SJSA1 (cell line): Measurements from ENCODE around the gene TBCD. TPM values are rescaled to one million over a fixed set of nuclear protein-coding genes. Genes with fewer than 3 reads are reported as not detected.
A peak's percentile ranks its signal among the peaks of the same experiment; 100 is the strongest.

Source experiments
- DNase-seq, 2 experiments: peaks; one replicate each; pipeline ENCODE4 v3.0.0-alpha.2; 2015 to 2020; ENCODE audit warnings: low spot score in 2 of 2, low read depth in 1 of 2
- H3K27ac ChIP-seq: fragments of 250-450 bp; sonication (Bioruptor Pico); 2 replicates; pipeline ENCODE4 v1.5.1; 2020; ENCODE audit warnings: mild to moderate bottlenecking, moderate library complexity
- H3K27me3 ChIP-seq: fragments of 250-450 bp; sonication (Bioruptor Pico); replicated peaks from 2 replicates; pipeline ENCODE4 v1.5.1; 2020; ENCODE audit warnings: mild to moderate bottlenecking, moderate library complexity
- H3K36me3 ChIP-seq: fragments of 250-450 bp; sonication (Bioruptor Pico); 2 replicates; pipeline ENCODE4 v1.5.1; 2020; ENCODE audit warnings: mild to moderate bottlenecking
- H3K4me1 ChIP-seq: fragments of 250-450 bp; sonication (Bioruptor Pico); replicated peaks from 2 replicates; pipeline ENCODE4 v1.6.1; 2021; ENCODE audit warnings: mild to moderate bottlenecking
- H3K4me3 ChIP-seq: fragments of 250-450 bp; sonication (Bioruptor Pico); 2 replicates; pipeline ENCODE4 v1.5.1; 2020; ENCODE audit warnings: mild to moderate bottlenecking
- H3K9me3 ChIP-seq: fragments of 250-450 bp; sonication (Bioruptor Pico); replicated peaks from 2 replicates; pipeline ENCODE4 v1.5.1; 2020; ENCODE audit warnings: mild to moderate bottlenecking
- total RNA-seq: library from RNA; depleted of rRNA; stranded (reverse); fragments of >200 nt; shearing (Covaris generic); gene quantifications from 2 replicates; pipeline ENCODE4 v1.2.3, GENCODE V29; 2014; rRNA removed

Gene TBCD
- 39.4 and 60.7 TPM in 2 replicates for total RNA-seq

GRCh38 chr17:82751571-82752370 is at the start of gene TBCD:
Gene TBCD (plus strand): TSS chr17:82752065. CDS start chr17:82752194, 129 bp downstream.
- Histone ChIP-seq H3K9me3 (peaks cover 11% of the 10 kb centered on the region), H3K4me3 (peak within 1 kb of the TSS; percentile 98), H3K36me3 (peaks cover 13% of the 10 kb centered on the region), H3K4me1 (peaks cover 11% of the 10 kb centered on the region; the same call in 1 of the 2 replicates), H3K27me3 (no peaks in the 10 kb centered on the region), H3K27ac (peak within 1 kb of the TSS; percentile 46; the same call in 1 of the 2 replicates)
- DNase-seq = peak; percentile 91 to 97

- no peak for DNase-seq
- Histone ChIP-seq H3K9me3 (peaks cover 6% of the 10 kb centered on the region; the same call in 1 of the 2 replicates), H3K36me3 (no peaks in the 10 kb centered on the region), H3K4me1 (peaks cover 11% of the 10 kb centered on the region), H3K27me3 (peaks cover 9% of the 10 kb centered on the region), H3K4me3 (no peak overlapping the region), H3K27ac (no peak overlapping the region)
These were observed 49.5 kb upstream of the TBCD start for GRCh38 chr17:82702231-82702927.

GRCh38 chr17:82703036-82703745 is 48.7 kb upstream of the TBCD start:
- Histone ChIP-seq H3K4me3 (no peak overlapping the region), H3K27ac (no peak overlapping the region), H3K9me3 (peaks cover 3% of the 10 kb centered on the region; the same call in 1 of the 2 replicates), H3K4me1 (peaks cover 4% of the 10 kb centered on the region), H3K27me3 (0 out of 2 replicates have a peak, but pooled peaks cover 3% of the 10 kb centered on the region), H3K36me3 (no peaks in the 10 kb centered on the region)
- DNase-seq = no peak

- Histone ChIP-seq H3K27me3 (0 out of 2 replicates have a peak, but pooled peaks cover 3% of the 10 kb centered on the region), H3K27ac (no peak overlapping the region), H3K4me3 (no peak overlapping the region), H3K9me3 (no peaks in the 10 kb centered on the region), H3K4me1 (peaks cover under 1% of the 10 kb centered on the region), H3K36me3 (no peaks in the 10 kb centered on the region)
- no peak for DNase-seq
These were observed 47.7 kb upstream of the TBCD start for GRCh38 chr17:82703935-82704865.

- H3K36me3 ChIP-seq = no peaks in the 10 kb centered on the region
- no peak overlapping the region for H3K4me3 ChIP-seq
- DNase-seq = no peak
- no peak overlapping the region for H3K27ac ChIP-seq
- H3K4me1 ChIP-seq = no peaks in the 10 kb centered on the region; the same call in 1 of the 2 replicates
- H3K9me3 ChIP-seq = no peaks in the 10 kb centered on the region
- 0 out of 2 replicates have a peak, but pooled peaks cover 3% of the 10 kb centered on the region for H3K27me3 ChIP-seq
These were observed 47.0 kb upstream of the TBCD start for GRCh38 chr17:82704886-82705285.

GRCh38 chr17:82705756-82706155 is 46.1 kb upstream of the TBCD start:
- Histone ChIP-seq H3K4me3 (no peak overlapping the region), H3K36me3 (no peaks in the 10 kb centered on the region), H3K4me1 (no peaks in the 10 kb centered on the region; the same call in 1 of the 2 replicates), H3K27ac (no peak overlapping the region), H3K9me3 (no peaks in the 10 kb centered on the region), H3K27me3 (0 out of 2 replicates have a peak, but pooled peaks cover 3% of the 10 kb centered on the region)
- DNase-seq = no peak

- Histone ChIP-seq H3K27ac (no peak overlapping the region), H3K4me1 (no peaks in the 10 kb centered on the region; the same call in 1 of the 2 replicates), H3K4me3 (no peak overlapping the region), H3K9me3 (no peaks in the 10 kb centered on the region), H3K36me3 (no peaks in the 10 kb centered on the region), H3K27me3 (0 out of 2 replicates have a peak, but pooled peaks cover 3% of the 10 kb centered on the region)
- no peak for DNase-seq
These were observed 42.7 kb upstream of the TBCD start for GRCh38 chr17:82709024-82709675.

- Histone ChIP-seq H3K9me3 (no peaks in the 10 kb centered on the region), H3K4me3 (no peak overlapping the region), H3K27ac (no peak overlapping the region), H3K27me3 (no peaks in the 10 kb centered on the region), H3K36me3 (no peaks in the 10 kb centered on the region), H3K4me1 (no peaks in the 10 kb centered on the region; the same call in 1 of the 2 replicates)
- no peak for DNase-seq
These were observed 42.0 kb upstream of the TBCD start for GRCh38 chr17:82709676-82710498.

GRCh38 chr17:82710499-82711232 is 41.2 kb upstream of the TBCD start:
- Histone ChIP-seq H3K9me3 (no peaks in the 10 kb centered on the region), H3K4me1 (no peaks in the 10 kb centered on the region; the same call in none of the 2 replicates), H3K36me3 (no peaks in the 10 kb centered on the region), H3K27ac (no peak overlapping the region), H3K4me3 (no peak overlapping the region), H3K27me3 (no peaks in the 10 kb centered on the region)
- no peak for DNase-seq

- Histone ChIP-seq H3K9me3 (no peaks in the 10 kb centered on the region), H3K36me3 (peaks cover 15% of the 10 kb centered on the region; the same call in 1 of the 2 replicates), H3K4me1 (peaks cover 17% of the 10 kb centered on the region), H3K27me3 (no peaks in the 10 kb centered on the region), H3K4me3 (no peak overlapping the region), H3K27ac (no peak overlapping the region)
- no peak for DNase-seq
These were observed 38.7 kb upstream of the TBCD start for GRCh38 chr17:82713071-82713723.
